GM21576 (cell line): ENCODE data around the gene HTR6.
"Not testable (repeated sequence)": the region's sequence is repeated elsewhere in the genome, so short reads cannot be mapped to it uniquely, and the experiment has no call there.

Source experiments
- ATAC-seq: cut with Tn5 transposase; IDR thresholded peaks from one replicate; pipeline ENCODE4 v1.9.1; 2021; ENCODE audit warnings: mild to moderate bottlenecking, moderate library complexity; ENCODE audit not compliant: unreplicated experiment

The HTR6 gene

DNA sequence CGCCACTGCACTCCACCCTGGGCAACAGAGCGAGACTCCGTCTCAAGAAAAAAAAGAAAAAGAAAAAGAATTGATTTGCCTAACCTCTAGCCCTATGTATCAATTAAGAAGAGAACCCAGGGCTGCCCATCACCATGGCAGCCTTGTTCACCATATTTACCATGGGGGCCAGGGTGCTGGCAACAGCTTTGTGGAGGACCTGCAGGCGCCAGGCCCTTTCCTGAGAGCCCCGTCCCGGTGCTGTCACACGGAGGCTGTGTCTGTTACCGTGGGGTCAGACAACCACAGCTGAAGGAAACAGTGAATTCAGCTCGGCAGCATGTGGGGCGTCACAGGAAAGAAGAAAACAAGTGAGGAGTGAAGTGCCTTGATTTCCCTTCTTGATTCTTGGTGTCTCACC lies 27.1 kb upstream of the HTR6 start:
- no peak for ATAC-seq

DNA sequence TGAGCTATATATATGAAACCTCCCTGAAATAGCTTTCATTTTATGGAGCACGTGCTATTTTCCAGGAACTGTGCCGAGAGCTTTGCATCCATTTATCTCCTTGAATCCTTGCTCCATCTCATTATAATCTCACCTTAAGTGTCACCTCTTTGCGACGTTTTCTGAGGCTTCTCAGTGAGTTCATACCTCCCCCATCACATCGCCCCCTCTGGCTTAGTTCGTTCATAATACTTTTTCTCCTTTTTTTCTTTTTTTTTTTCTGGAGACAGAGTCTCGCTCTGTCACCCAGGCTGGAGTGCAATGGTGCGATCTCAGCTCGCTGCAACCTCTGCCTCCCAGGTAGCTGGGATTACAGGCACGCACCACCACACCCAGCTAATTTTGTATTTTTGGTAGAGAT lies 25.4 kb upstream of the HTR6 start:
- ATAC-seq = not testable (repeated sequence)

DNA sequence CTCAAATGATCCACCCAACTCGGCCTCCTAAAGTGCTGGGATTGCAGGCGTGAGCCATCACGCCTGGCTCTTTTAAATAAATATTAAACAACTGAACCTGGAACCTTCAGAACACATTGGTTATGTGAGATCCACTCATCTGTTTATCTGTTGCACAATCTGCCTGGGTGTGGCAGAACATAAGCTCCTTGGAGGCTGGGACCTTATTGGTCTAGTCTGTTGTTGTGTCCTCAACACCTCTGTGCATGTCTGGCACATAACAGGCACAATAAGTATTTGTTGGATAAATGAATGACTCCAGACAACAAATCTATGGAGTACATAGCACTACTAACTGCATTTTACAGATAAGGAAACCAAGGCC lies 24.7 kb upstream of the HTR6 start:
- ATAC-seq = no peak

DNA sequence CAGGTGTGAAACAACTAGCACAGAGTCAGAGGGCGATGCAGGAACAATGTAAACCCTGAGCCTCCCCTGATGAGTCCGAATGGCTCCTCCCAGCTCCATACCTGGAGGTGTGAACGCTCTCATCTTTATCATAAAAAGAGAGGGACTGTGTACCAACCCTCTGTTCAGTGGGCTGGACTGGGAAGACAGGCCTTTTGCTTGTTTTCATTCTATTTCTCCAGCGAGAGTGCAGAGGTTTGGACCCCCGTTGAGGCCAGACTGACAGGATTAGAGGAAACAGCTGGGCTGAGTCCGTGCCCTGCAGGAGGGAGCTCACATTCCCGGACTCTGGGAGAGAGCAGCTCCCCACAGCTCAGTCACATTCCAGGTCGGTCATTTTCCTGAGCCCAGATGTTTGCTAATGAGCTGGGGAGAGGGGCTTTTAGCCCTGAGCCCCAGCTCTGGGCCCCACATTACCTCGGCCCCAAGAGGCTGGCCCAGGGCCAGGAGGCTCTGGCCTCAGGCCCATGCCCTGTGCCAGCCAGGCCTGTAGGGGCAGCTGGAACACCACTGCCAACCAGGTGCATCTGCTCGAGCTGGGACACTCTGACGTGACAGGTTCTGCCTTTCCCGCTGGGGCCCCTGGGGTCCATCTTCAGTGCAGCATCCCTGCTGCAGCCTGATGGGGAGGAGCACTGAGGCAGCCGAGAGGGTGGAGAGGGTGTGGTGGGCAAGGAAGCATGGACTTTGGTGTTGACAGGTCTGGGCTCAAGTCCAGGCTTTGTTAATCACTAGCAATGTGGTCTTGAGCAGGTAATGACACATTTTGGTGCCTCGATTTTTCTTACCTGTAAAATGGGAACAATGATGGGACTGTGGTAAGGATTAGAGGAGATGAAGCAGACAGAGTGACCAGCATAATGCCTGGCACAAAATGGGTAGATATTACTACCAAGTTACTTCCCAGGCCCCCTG lies 24.0 kb upstream of the HTR6 start:
- ATAC-seq = no peak

DNA sequence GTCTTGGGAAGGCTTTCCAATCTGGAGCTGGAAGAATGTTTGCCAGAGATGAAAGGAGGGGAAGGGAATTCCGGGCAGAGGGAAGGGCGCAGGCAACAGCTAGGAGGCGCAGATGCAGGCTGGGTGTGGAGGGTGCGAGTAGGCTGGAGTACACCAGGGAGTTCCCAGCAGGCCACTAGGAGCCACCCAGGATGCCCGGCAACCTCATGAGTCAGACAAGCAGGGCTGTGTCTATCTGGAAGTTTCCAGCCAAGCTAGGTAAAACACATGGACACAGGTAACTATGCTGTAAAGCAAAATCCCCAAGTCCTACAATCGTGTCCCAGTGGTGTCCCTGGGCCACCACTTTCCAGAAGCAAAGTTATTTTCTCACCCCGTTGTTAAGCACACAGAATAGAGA lies 21.6 kb upstream of the HTR6 start:
- no peak for ATAC-seq

DNA sequence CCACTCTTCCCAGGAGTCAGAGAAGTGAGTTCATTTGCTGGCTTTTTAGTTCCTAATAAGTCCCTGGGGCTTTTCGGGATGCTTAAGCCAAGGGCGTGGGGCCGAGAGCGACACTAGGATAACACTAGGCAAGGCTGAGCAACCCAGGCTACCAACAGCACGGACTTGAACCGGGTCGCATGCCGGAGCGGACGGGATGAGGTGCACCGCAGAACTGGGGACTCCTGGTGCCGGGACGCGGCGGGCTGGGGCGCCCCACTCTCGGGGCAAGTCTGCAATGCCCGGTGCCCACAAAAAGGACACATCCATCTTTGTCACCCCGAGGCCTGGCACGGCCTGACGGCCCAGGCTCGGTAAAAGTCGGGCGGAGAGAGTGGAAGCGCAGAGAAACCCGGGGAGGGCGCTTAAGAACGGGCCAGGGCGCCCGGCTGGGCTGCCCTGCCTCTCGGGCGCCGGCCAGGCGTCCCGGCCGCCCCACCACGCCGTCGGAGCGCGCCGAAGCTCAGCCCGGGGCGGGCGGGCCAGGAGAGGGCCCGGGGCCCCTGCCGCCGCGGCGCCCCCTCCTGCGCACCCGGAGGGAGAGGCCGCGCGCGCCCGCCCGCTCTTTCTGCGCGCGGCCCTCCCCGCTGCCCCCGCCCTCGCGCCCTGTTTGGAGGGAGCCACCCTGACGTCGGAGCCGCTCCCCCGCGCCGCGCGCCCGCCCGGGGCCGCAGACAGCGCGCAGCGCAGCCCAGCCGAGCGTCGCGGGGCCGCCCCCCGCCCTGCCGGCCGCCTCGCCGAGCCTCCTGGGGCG lies 20.9 kb upstream of the HTR6 start, which contains the start of gene NBL1:
NBL1 (plus strand) TSS at position 710 of the 793 bp plus-strand sequence. CDS start 10,720 bp downstream, outside the sequence.
- no peak for ATAC-seq

DNA sequence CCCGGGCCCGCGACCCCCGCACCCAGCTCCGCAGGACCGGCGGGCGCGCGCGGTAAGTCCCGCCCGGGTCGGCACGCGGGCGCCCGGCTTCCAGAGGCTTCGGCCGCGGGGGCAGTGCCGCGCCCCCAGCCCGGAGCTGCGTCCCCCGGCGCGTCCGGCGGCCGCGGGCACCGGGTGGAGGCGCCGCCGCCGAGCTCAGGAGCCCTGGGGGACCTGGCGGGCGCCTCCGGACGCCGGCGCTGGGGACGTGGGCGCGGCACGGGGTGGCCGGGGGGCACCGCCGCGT lies 20.3 kb upstream of the HTR6 start:
- no peak for ATAC-seq

DNA sequence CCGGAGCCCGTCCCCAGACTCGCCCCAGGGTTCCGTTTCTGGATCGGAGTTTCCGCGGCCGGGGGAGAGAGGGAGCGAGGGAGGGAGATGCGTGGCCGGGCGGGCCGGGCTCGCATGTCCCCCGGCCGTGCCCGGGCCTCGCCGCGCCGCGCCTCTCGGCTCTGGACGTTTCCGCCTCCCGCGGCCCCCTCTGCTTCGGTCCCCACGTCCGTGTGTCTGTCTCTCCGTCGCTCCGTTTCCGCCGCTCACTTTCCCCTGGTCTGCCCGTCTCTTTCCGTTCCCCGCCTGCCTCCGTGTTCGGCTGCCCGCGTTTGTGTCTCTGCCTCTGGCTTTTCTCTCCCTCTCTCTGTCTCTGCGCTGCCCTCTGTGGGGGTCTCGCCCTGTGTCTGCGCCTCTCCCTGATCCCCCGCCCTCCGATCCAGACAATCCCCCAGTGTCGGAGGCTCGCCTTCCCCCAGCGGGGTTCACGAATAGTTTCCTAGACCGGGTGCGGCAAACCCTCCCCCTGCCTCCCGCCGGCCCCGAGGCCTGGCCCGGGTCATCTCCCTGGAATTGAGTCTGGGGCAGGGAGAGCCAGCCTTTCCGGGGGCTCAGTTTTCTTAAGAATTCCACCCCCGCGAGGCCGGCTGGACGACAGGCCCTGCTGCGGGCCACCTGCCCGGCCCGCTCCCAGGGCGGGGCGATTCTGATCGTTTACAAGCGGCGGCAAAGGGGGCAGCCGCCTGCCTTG lies 19.8 kb upstream of the HTR6 start:
- ATAC-seq = no peak

DNA sequence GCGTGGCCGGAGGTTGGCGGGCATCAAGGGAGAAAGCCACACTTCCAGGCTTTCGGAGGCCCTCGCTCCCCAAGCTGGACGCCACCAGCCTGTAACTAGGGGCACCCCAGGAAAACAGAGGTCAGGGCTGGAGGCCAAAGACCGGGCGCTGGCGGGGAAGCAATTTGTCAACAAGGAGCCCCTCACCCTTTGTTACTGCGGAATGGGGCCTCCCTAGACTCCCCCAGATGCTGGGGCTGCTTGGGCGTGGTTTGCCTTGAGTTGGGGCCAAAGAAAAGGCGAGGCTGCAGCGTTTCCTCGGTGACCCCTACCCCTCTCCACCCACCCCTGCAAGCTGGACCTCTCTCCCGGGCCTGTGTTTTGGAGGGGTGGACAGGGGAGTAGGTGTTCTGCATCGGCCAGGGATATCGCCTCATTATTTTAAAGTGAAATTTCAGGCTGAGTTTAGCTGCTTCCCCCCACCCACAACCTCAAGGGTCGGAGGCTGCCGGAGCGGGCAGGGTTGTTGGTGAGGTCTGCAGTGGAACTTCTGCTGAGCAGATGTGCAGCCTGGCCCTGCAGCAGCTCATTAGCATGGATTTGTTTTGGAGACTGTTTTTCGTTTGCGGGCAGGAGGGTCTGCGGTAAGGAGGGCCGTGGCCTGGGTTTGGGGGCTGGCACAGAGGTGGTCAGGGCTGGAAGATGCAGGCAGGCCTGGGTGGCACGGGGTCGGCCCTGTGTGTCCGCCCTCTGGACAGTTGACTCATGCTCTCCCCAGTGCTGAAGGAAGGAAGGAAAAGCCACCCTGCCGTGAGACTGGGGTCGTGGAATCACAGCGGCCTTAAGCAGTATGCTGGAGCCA lies 19.0 kb upstream of the HTR6 start:
- no peak for ATAC-seq

DNA sequence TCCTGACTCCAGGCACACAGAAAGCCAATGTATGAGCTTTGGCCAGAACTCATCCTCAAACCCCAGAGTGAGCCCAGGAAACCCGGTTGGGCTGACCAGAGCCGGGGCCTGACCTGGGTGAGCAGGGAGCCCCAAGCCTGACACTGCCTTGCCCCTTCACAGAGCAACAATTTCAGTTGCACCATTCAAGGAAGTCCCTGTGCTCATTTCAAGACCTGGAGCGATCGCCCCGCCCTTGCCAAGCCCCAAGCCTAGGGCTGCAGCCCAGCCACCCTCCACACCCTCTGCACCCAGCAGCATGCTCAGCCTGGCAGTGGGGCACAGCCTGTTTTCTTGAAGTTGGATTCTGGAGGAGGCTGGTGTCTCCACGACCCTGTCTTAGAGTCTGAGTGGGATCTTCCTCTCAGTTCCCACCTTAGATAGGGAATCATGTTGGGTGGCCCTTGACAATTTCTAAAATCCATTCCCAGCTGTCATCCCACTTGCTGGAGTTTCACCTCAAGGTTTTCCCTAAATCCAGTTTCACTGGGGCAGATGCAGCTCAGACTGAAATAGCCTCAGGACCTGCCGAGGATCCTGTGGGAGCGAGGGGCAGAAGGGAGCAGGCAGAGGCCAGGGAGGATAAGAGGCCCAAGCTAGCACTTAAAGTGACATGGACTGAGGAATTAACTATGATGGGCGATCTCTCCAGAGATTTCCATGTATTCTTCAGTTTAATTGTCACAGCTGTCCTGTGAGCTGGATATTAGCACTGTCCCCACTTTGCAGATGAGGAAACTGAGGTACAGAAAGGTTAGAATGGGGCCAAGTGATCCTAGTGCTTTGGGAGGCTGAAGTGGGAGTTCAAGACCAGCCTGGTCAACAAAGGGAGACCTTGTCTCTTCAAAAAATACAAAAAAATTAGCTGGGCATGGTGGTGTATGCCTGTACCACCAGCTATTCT lies 18.0 kb upstream of the HTR6 start:
- ATAC-seq = no peak

DNA sequence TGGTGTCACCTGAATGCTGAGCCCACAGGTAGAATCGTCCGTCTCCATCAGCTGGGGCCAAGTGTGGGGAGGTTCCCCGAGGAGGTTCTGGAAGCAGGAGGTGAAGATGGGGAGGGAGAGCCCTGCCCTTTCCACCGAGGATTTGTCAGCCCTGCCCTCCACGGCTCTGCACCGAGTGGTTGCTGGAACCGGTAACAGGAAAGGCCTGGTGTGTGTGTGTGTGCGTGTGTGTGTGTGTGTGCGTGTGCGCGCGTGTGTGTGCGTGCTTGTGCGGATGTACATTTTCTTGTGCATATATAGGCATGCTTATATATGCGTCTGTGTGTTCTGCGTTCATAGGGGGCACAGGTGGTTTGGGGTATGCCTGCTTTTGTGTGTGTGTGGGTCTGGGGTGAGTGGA lies 17.0 kb upstream of the HTR6 start:
- no peak for ATAC-seq

DNA sequence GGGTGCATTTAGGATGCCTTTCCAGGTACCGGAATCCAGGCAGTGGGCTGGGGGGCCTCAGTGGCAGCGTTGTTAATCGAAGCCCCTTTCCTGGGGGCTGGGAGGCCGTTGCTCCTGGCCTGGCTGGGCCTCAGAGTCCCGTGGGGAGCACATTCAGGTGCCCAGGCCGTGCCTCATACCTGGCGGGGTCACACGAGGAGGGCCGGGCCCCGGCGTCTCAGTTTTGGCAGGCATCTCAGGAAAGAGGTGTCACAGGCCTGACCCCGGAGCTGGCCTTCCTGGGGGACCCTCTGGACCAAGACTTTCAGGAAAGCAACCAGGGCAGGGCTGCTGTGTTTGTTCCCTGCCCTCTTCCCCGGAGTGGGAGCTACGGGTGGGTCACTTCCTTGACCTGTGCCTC lies 16.4 kb upstream of the HTR6 start:
- no peak for ATAC-seq

DNA sequence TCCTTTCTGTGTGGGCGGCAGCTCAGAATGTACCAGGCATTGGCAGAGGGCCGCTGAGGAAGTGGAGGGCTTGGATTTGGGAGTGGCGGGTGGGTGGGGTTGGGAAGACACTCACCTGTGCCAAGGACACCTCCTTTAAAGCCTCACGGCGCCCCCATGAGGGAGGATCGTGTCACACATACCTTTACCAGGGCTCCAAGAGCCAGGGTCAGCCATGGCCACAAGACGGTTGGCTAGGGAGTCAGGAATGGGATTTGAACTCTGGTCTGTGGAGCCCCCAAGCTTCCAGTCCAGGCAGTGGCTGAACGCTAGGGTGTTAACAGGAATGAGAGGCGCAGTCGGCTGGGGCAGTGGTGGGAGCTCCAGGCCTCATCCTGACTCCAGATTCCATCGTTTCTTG lies 16.0 kb upstream of the HTR6 start:
- ATAC-seq = no peak

DNA sequence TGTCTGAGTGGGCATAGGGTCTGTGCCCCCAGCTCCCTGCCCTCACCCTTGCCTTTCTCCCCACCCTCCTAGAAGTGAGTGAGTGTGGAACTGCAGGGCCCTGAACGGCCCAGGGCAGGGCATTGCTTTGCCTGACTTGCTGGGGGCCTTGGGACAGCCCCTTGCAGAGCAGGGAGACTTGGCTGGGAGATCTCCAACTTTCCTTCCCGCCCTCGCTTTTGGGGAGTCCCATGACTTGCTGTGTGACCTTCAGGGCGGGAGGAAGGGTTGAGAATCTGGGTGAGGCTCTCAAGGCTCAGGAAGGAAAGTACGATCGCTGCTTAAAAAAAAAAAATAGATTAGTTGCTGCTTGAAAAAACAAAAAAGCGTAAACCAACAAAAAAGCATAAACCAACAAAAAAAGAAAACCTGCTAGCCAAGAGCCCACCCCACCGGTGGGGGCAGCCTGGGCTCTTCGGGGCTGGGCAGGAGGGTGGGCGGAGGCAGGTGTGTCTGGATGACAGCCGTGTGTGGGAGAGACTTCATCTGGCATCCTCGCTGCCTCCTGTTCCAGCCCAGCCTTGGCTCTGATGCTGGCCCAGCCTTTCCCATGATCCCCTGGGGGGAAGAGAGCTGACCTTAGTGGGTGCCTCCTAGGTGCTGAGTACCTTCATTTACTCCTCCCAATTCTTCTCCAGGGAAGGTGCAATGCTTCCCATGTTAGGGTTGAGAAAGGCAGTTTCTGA lies 14.1 kb upstream of the HTR6 start:
- ATAC-seq = no peak

DNA sequence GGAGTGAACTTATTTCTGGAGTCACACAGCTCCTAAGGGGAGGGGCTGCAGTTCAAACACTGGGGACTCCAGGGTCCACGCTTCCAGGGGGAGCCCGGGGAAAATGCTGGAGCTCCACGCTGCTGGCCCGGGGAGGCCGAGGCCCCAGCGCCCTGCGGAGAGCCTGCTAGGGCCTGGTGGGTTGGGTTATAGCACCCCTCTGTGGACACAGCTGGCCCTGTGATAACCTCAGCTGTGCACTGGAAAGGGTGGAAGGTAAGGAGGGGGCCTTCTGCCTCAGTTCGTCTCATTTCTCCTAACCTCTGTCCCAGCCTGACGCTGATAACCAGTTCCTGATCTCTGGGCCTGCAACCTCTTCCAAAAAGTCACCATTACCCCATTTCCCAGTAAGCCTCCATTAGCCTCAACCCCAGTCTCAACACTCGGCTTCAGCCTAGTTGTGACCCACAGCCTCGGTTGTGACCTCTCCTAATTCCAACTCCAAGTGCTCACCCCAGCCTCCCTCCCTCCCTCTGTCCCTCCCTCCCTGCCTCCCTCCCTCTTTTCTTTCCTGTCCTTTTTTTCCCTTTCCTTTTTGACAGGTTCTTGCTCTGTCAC lies 13.4 kb upstream of the HTR6 start:
- no peak for ATAC-seq

DNA sequence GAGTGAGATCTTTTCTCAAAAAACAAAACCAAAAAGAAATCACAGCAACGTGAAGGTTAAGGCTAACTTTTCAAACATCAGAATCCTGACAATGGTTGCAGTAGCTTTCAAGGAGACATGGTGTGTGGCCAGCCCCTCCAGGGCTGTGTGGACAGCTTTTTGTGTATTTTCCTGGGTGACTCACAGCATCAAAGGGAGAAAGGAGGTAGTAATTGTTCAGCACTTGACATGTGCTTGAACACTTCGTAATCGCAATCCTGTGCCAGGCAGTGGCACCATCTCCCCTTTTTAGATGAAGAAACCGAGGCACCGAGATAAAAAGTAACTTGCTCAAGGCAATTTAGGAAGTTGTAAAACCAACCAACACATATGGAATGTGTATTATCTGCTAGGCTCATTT lies 10.3 kb upstream of the HTR6 start:
- ATAC-seq = no peak

DNA sequence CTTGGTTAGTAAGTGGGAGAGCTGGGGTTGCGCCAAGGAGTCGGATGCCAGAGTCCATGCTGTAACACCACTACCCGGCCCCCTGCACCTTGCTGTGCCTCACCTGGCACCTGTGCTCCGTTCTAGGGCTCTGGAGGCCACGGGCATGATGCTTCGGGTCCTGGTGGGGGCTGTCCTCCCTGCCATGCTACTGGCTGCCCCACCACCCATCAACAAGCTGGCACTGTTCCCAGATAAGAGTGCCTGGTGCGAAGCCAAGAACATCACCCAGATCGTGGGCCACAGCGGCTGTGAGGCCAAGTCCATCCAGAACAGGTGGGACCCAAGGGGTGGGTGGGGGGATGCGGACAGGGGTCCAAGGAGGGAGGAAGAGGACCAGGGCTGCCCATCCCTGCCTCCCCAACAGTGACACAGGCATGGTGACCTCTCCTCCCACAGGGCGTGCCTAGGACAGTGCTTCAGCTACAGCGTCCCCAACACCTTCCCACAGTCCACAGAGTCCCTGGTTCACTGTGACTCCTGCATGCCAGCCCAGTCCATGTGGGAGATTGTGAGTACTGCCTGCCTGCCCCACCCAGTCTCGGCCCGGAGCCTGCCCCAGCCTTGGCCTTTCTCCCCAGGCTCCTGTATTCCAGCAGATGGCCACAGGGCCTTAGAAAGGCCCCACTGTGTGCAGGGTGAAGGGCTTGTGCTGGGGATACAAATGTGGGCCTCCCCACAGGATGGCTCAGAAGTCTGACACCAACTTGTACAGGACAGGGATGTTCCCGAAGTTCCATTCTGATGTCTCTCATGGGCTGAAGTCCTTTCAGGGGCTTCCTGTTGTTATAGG lies 9.6 kb upstream of the HTR6 start:
- no peak for ATAC-seq

DNA sequence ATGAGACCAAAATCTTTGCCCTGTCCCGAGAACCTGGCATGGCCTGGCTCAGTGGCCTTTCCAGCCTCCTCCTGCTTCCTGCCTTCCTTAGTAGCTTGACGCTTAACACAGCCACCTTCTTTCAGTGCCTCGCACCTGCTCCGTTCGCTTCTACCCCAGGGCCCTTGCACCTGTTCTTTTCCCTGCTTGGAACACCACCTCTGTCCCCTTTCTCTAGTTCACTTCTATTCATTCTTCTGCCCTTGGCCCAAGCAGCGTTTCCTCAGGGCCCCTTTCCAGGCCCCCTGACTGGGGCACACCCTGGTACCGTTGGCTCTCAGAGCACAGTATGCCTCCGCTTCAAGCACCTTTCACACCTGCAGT lies 9.0 kb upstream of the HTR6 start:
- ATAC-seq = no peak
